ENCODE data around the gene SIRT2. TPM values are rescaled to one million over a fixed set of nuclear protein-coding genes. Genes with fewer than 3 reads are reported as not detected.

The SIRT2 gene
- total and polyA plus RNA-seq, 2 of the 8 experiments (the other 6 are each of a cell fraction or from before 2014, with no cell fraction given) = 6.5 to 10.0 TPM

DNA sequence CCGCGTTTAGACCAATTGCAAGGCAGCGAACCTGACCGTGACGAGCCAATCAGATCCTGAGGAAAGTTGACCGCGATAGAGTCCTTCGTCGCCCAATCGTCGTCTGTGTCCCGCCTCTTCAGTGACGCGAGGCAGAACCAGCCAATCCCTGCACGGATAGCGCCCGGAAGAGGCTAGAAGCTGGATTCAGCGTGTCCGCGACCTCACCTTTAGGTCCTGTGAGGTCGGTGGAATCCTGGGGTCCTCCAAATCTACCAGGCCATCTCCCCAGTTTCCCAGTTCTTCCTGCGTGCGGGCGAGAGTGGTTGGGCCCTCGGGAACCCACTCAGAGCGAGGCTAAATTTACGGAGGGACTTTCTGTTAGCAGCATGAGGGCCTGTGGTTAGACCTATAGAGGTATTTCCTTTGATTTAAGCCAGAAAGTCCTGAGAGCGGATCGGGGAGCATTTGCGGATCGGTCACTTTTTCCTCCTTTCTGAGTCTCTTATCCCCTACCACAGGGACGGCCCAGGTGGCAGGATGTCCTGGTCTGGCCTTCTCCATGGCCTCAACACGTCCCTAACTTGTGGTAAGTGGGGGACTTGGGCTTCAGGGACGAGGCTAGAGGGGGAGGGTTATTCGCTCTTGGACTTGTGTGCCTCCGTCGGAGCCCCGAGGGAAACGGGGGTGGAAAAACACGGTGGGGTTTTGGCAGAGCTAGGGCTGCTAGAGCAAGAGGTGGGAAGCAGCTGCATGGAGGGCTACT lies 31.5 kb upstream of the SIRT2 start, which contains the start of gene MRPS12 (continued):
- TF ChIP-seq NANOG (IDR thresholded peaks at IDR 0.05; ENCODE audit: insufficient read depth, low read depth, low read length, poor library complexity, severe bottlenecking) (no peak), CBX5 (IDR thresholded peaks at IDR 0.05; ENCODE audit: low read depth, low read length) (no peak), ASH2L (IDR thresholded peaks at IDR 0.05; ENCODE audit: low read length) (no peak), CHD7 (IDR thresholded peaks at IDR 0.05; ENCODE audit: insufficient replicate concordance, low read length) (no peak), HDAC6 (IDR thresholded peaks at IDR 0.05; ENCODE audit: low read depth, low read length) (no peak), KDM4A (IDR thresholded peaks at IDR 0.05; ENCODE audit: low read depth, low read length, severe bottlenecking) (no peak), TBP (IDR thresholded peaks at IDR 0.05; ENCODE audit: low read depth, low read length) (peak; percentile 74; the same call in 1 of the 2 replicates), POLR2AphosphoS5 (IDR thresholded peaks at IDR 0.05; ENCODE audit: low read depth, low read length) (peak; percentile 62), E2F6 (IDR thresholded peaks at IDR 0.05) (no peak), BCL11A (IDR thresholded peaks at IDR 0.05; ENCODE audit: low read depth in 2 of 2, low read length in 2 of 2) (no peak)

Data from H1 (cell line).